Smooth muscle cell (in vitro differentiated cells): Measurements from ENCODE around the gene GALNT10. TPM values are rescaled to one million over a fixed set of nuclear protein-coding genes. Genes with fewer than 3 reads are reported as not detected.

ENCODE experiments used
- DNase-seq: peaks from one replicate; lab custom pipeline; 2025; ENCODE audit not compliant: unreplicated experiment; lab: John Stamatoyannopoulos, UW
- H2AFZ ChIP-seq: fragments of 200-600 bp; sonication (generic); 2 replicates; pipeline ENCODE4 v1.6.0; 2016; ENCODE audit warnings: antibody characterized with exemption, low read depth, mild to moderate bottlenecking
- H3F3A ChIP-seq: fragments of 200-600 bp; sonication (generic); 2 replicates; pipeline ENCODE4 v1.6.0; 2017; ENCODE audit warnings: antibody characterized with exemption, low read depth
- H3K27ac ChIP-seq: fragments of 200-600 bp; sonication (generic); 2 replicates; pipeline ENCODE4 v1.5.1; 2016; ENCODE audit warnings: low read depth, mild to moderate bottlenecking
- H3K27me3 ChIP-seq: fragments of 200-600 bp; sonication (generic); 2 replicates; pipeline ENCODE4 v1.6.1; 2016; ENCODE audit warnings: low read depth, mild to moderate bottlenecking
- H3K36me3 ChIP-seq: fragments of 200-600 bp; sonication (generic); 2 replicates; pipeline ENCODE4 v1.5.1; 2016; ENCODE audit warnings: low read depth
- H3K4me1 ChIP-seq: fragments of 200-600 bp; sonication (generic); 2 replicates; pipeline ENCODE4 v1.5.1; 2016; ENCODE audit warnings: low read depth
- H3K4me2 ChIP-seq: fragments of 200-600 bp; sonication (generic); 2 replicates; pipeline ENCODE4 v1.6.0; 2016; ENCODE audit warnings: mild to moderate bottlenecking
- H3K4me3 ChIP-seq: fragments of 200-600 bp; sonication (generic); 2 replicates; pipeline ENCODE4 v1.5.1; 2016; ENCODE audit warnings: mild to moderate bottlenecking
- H3K79me2 ChIP-seq: fragments of 200-600 bp; sonication (generic); 2 replicates; pipeline ENCODE4 v1.6.0; 2016; ENCODE audit warnings: low read depth, mild to moderate bottlenecking
- H3K9ac ChIP-seq: fragments of 200-600 bp; sonication (generic); 2 replicates; pipeline ENCODE4 v1.6.0; 2016; ENCODE audit warnings: low read depth
- H3K9me3 ChIP-seq: fragments of 200-600 bp; sonication (generic); replicated peaks from 2 replicates; pipeline ENCODE4 v1.5.1; 2016; ENCODE audit warnings: low read depth
- H4K20me1 ChIP-seq: fragments of 200-600 bp; sonication (generic); 2 replicates; pipeline ENCODE4 v1.6.0; 2016; ENCODE audit warnings: low read depth
- CTCF ChIP-seq: fragments of 200-600 bp; sonication (generic); IDR thresholded peaks from 2 replicates; pipeline ENCODE4 v1.5.1; 2017; ENCODE audit warnings: borderline replicate concordance, mild to moderate bottlenecking, antibody characterized with exemption; ENCODE audit not compliant: insufficient read depth, poor library complexity, severe bottlenecking
- WGBS: methylation state at CpG from one replicate; pipeline ENCODE4 v1.1.7; 2016; ENCODE audit warnings: low lambda C conversion rate; 5-methylcytosine and 5-hydroxymethylcytosine counted together
- polyA plus RNA-seq: library from polyadenylated mRNA; unstranded; fragments of >200 nt; fragmentation: Nextera tagmentation; extraction: Ambion mirVana; gene quantifications from 2 replicates; pipeline ENCODE4 v1.2.1, GENCODE V29; 2016
- total RNA-seq: library from RNA; depleted of rRNA; stranded (reverse); fragments of >200 nt; gene quantifications from 2 replicates; pipeline ENCODE4 v1.2.3, GENCODE V29; 2014

The GALNT10 gene
- total and polyA plus RNA-seq, 2 experiments from 2014 or later: 23.6 to 24.6 TPM

DNA sequence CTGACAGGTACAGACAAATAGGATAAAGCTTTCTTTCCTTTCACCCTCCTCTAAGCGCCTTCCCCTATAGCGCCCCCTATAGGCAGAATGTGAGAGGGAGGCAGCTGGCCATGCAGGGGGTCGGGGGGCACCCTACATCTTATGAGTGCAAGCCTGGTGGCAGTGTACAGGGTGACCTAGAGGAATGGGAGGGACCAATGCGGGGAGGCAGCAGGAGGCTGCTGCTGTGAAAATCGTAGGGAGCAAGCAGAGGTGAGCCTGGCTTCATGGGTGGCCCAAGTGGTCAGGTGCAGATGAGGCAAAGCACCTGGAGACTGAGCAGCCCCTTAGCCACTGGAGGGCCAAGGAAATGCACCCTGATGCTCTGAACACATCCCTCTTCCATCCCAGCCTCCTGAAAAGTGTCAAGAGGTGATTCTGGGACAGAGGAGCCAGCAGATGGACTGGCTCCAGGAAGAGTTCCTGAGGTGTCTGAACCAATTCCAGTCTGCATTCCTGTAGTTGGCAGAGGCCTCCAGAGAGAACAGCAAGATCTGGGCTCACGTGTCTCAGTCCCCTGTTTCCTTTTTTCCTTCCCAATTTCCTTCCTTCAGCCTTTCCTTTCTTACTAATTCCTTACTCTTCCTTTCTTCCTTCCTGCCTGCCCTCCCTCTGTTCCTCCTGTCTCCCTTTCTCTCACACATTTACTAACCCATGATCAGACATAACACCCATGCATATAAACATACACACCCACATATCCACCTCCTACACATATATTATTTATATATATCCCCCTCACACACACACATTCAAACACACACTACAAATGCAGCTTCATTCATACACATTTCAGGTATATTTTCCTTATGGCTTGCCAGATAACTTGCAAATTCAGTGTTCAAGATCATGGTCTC, 32.8 kb upstream of the GALNT10 start:
- H2AFZ ChIP-seq: no peak overlapping the region
- no peak overlapping the region for H3K27ac ChIP-seq
- H3K27me3 ChIP-seq: no peaks in the 10 kb centered on the region
- H3K36me3 ChIP-seq: no peaks in the 10 kb centered on the region
- H3K4me2 ChIP-seq: no peak overlapping the region
- H3K9ac ChIP-seq: no peak overlapping the region
- peaks cover 10% of the 10 kb centered on the region for H3K4me1 ChIP-seq
- no peaks in the 10 kb centered on the region for H3K9me3 ChIP-seq
- TF ChIP-seq CTCF: peak; percentile 57
- 55% methylated on average over 6 of the region's 6 CpGs for WGBS
- H3K4me3 ChIP-seq: no peak overlapping the region
- H4K20me1 ChIP-seq: no peaks in the 10 kb centered on the region
- peaks cover 2% of the 10 kb centered on the region for H3F3A ChIP-seq
- no peak for DNase-seq
- H3K79me2 ChIP-seq: no peaks in the 10 kb centered on the region

- 62% methylated on average over 1 of the region's 1 CpG for WGBS
- TF ChIP-seq CTCF: no peak
These were observed 32.2 kb upstream of the GALNT10 start for GRCh38 chr5:154158379-154158737.

DNA sequence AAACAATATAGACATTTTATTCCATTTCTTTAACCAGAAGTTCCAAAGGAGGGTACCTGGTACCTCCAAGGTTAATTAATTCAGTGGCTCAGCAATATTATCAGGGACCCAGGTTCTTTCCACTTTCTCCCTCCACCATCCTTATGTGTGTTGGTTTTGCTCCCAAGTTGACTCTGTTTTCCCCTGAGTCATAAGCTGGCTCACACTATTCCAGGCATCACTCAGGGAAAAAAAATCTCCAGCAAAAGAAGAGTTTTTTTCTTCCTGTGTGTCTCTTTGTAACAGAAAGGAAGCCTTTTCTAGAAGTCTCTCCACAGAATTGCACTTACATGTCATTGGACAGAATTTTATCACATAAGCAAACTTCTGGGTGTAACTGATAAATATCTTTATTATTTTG, 31.2 kb upstream of the GALNT10 start:
- Histone ChIP-seq H3K9ac (no peak overlapping the region), H3K9me3 (no peaks in the 10 kb centered on the region), H2AFZ (no peak overlapping the region), H3K36me3 (no peaks in the 10 kb centered on the region), H3K4me3 (no peak overlapping the region), H3K27me3 (no peaks in the 10 kb centered on the region), H3K79me2 (no peaks in the 10 kb centered on the region), H3K4me2 (no peak overlapping the region), H4K20me1 (no peaks in the 10 kb centered on the region), H3K27ac (no peak overlapping the region), H3K4me1 (peaks cover 24% of the 10 kb centered on the region), H3F3A (peaks cover 15% of the 10 kb centered on the region)
- no peak for TF ChIP-seq CTCF
- DNase-seq: no peak

More at GRCh38 chr5:154158379-154158737, 32.2 kb upstream of the GALNT10 start:
- H3K4me3 ChIP-seq: no peak overlapping the region
- no peaks in the 10 kb centered on the region for H4K20me1 ChIP-seq
- H3K9me3 ChIP-seq: no peaks in the 10 kb centered on the region
- no peak for DNase-seq
- no peaks in the 10 kb centered on the region for H3K79me2 ChIP-seq
- no peaks in the 10 kb centered on the region for H3K36me3 ChIP-seq
- no peak overlapping the region for H3K27ac ChIP-seq
- H3F3A ChIP-seq: peaks cover 9% of the 10 kb centered on the region
- no peak overlapping the region for H3K4me2 ChIP-seq
- H3K9ac ChIP-seq: no peak overlapping the region
- peaks cover 16% of the 10 kb centered on the region for H3K4me1 ChIP-seq
- no peaks in the 10 kb centered on the region for H3K27me3 ChIP-seq
- no peak overlapping the region for H2AFZ ChIP-seq
